HG02970 (cell line): ENCODE data around the gene CIDEA.
A peak's percentile ranks its signal among the peaks of the same experiment; 100 is the strongest.
"Not testable (repeated sequence)": the region's sequence is repeated elsewhere in the genome, so short reads cannot be mapped to it uniquely, and the experiment has no call there.

Experiments
- ATAC-seq: cut with Tn5 transposase; IDR thresholded peaks from one replicate; pipeline ENCODE4 v1.9.1; 2021; ENCODE audit warnings: mild to moderate bottlenecking, moderate library complexity, moderate number of reproducible peaks; ENCODE audit not compliant: unreplicated experiment, low FRiP score

Gene CIDEA

GRCh38 chr18:12236934-12237832 lies 17.0 kb upstream of the CIDEA start:
- peak; percentile 90 for ATAC-seq

GRCh38 chr18:12238826-12239225 lies 15.3 kb upstream of the CIDEA start:
- no peak for ATAC-seq

GRCh38 chr18:12239431-12239830 lies 14.7 kb upstream of the CIDEA start:
- ATAC-seq = no peak

- ATAC-seq = no peak
These were observed 11.4 kb upstream of the CIDEA start for GRCh38 chr18:12242658-12243260.

GRCh38 chr18:12243272-12243671 lies 10.9 kb upstream of the CIDEA start:
- not testable (repeated sequence) for ATAC-seq

- no peak for ATAC-seq
These were observed 8.4 kb upstream of the CIDEA start for GRCh38 chr18:12245793-12246135.

GRCh38 chr18:12246849-12247808 lies 7.0 kb upstream of the CIDEA start:
- ATAC-seq = no peak

- ATAC-seq = no peak
These were observed 6.2 kb upstream of the CIDEA start for GRCh38 chr18:12247946-12248345.

- no peak for ATAC-seq
These were observed 5.0 kb upstream of the CIDEA start for GRCh38 chr18:12248926-12249720.

GRCh38 chr18:12251311-12251710 lies 2.9 kb upstream of the CIDEA start:
- no peak for ATAC-seq

- ATAC-seq = no peak
These were observed 2.1 kb upstream of the CIDEA start for GRCh38 chr18:12252061-12252460.

- ATAC-seq = no peak
These were observed 1.1 kb upstream of the CIDEA start for GRCh38 chr18:12253027-12253426.

GRCh38 chr18:12253663-12254135 lies 462 bp upstream of the CIDEA start:
- no peak for ATAC-seq

- no peak for ATAC-seq
These were observed 805 bp downstream of the CIDEA start for GRCh38 chr18:12254820-12255511.

- no peak for ATAC-seq
These were observed 1.5 kb downstream of the CIDEA start for GRCh38 chr18:12255626-12256026.

GRCh38 chr18:12256951-12257350 lies 2.8 kb downstream of the CIDEA start:
- no peak for ATAC-seq

- no peak for ATAC-seq
These were observed 4.0 kb downstream of the CIDEA start for GRCh38 chr18:12257996-12258718.
